Stimulated activated CD4-positive, alpha-beta T cell treated with anti-CD3 and anti-CD28 coated beads, Interleukin-1b, Interleukin-23, amount 100 ng/mL, for 1 hour (primary cell): Measurements from ENCODE around the gene TUBB4B.

Experiments
- DNase-seq, 2 donors: peaks; one replicate each; pipeline ENCODE4 v3.0.0-alpha.2; 2020; ENCODE audit warnings: low read depth in 2 of 2

TUBB4B gene

DNA sequence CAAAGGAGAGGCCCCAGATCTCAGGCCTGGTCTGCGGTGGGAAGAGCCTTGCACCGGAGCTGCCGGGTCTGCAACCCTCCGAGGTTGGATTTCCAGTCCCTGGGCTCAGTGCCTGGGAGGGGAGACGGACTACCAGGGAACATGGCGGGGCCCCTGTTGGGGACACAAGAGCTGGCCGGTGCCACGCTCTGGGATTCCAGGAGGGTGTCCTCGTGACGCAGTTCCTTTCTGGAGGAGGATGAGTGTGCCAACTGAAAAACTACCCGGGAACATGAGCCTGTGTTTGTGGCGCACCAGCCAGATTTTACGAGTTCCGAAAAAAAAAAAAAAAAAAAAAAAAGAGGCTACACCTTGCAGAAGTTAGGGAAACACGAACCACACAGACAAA lies 52.0 kb downstream of the TUBB4B start:
- no peak for DNase-seq
